Body of pancreas (tissue), 4 donors: Measurements from ENCODE around the gene SCN4A. TPM values are rescaled to one million over a fixed set of nuclear protein-coding genes. Genes with fewer than 3 reads are reported as not detected.

Experiments
- ATAC-seq: fragments of 150-250 bp; one replicate; pipeline ENCODE4 v1.9.1; 2016
- DNase-seq, 4 donors: peaks; one replicate each; pipeline ENCODE4 v3.0.0-alpha.2; 2019
- H3K27ac ChIP-seq, 4 donors: fragments of 200-600 bp; sonication (generic); 1 replicate in 3 of 4; 2 replicates in 1 of 4; pipeline versions ENCODE4 v1.5.1 to v1.6.1; 2016 to 2019; ENCODE audit warnings: mild to moderate bottlenecking in 1 of 4, mixed read lengths in 1 of 4, moderate library complexity in 1 of 4
- H3K27me3 ChIP-seq, 2 donors: fragments of 200-600 bp; sonication (generic); one replicate each; pipeline ENCODE4 v1.6.0; 2016; ENCODE audit warnings: mild to moderate bottlenecking in 1 of 2
- H3K36me3 ChIP-seq, 2 donors: fragments of 200-600 bp; sonication (generic); replicated peaks in 1 of 2; 2 replicates each; pipeline ENCODE4 v1.5.1; 2016; ENCODE audit warnings: low read depth in 2 of 2; ENCODE audit not compliant: insufficient read depth in 1 of 2
- H3K4me1 ChIP-seq: fragments of 200-600 bp; sonication (generic); one replicate; pipeline ENCODE4 v1.6.0; 2016
- H3K4me3 ChIP-seq, 2 donors: fragments of 200-600 bp; sonication (generic); 1 replicate in 1 of 2; 2 replicates in 1 of 2; pipeline ENCODE4 v1.5.1; 2016 to 2019
- H3K9me3 ChIP-seq, 3 donors: fragments of 200-600 bp; sonication (generic); 1 replicate in 2 of 3; 2 replicates in 1 of 3; pipeline ENCODE4 v1.5.1; 2016
- POLR2A ChIP-seq, 3 donors: fragments of 450-650 bp; IDR thresholded peaks; one replicate each; pipeline ENCODE4 v1.6.1; 2016; ENCODE audit warnings: antibody characterized with exemption in 3 of 3, mild to moderate bottlenecking in 2 of 3
- WGBS, 2 donors: methylation state at CpG; one replicate each; pipeline ENCODE4 v1.1.5; 2017; 5-methylcytosine and 5-hydroxymethylcytosine counted together
- intact Hi-C: fragments of 100-400 bp; cut with DNase I; formaldehyde crosslinking; loops from one replicate; pipeline ENCODE4 v1.15.1; 2023
- total RNA-seq, 2 donors: library from RNA; depleted of rRNA; stranded (reverse); fragments of >200 nt; gene quantifications; one replicate each; pipeline ENCODE4 v1.1.0, GENCODE V29; 2016
- TF ChIP-seq, protein P1 (sequence below), 7 experiments: fragments of 450-650 bp in 4 of 7; fragments of 200-600 bp in 3 of 7; sonication (generic) in 3 of 7; IDR thresholded peaks; one replicate each; pipeline ENCODE4 v1.5.1; 2016 to 2019; ENCODE audit warnings: antibody characterized with exemption in 7 of 7

The SCN4A gene
- total RNA-seq, 2 donors from 2014 or later: 0.26 to 1.3 TPM

DNA sequence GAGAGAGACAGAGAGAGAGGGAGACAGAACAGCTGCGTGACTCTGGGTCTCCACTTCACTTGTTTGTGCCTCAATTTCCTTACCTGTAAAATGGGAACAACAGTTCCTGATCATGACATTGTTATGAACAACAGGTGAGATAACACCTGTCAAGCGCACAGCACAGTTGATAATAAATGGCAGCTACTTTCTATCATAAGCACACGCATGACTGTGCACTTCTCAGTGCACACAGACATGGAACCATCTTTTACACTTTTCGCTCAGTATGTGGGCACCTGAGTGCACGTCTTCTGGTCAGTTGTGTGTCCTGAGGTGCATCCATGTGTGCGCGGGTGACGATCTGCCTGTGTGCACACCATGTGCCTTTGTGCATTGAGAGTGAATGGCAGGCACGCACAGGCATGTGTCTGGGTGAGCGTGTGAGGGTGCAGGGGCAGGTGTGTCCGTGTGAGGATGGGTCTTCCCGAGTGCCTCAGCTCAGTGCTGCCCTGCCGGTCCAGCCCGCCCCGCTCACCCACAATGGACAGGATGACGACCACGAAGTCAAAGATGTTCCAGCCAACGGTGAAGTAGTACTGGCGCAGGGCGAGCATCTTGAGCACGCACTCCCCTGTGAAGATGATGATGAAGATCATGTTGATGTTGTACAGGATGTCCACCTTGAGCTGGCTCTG lies 30.3 kb downstream of the SCN4A start:
- Histone ChIP-seq H3K27ac (no peak overlapping the region), H3K4me1 (no peaks in the 10 kb centered on the region)
- ATAC-seq: no peak

DNA sequence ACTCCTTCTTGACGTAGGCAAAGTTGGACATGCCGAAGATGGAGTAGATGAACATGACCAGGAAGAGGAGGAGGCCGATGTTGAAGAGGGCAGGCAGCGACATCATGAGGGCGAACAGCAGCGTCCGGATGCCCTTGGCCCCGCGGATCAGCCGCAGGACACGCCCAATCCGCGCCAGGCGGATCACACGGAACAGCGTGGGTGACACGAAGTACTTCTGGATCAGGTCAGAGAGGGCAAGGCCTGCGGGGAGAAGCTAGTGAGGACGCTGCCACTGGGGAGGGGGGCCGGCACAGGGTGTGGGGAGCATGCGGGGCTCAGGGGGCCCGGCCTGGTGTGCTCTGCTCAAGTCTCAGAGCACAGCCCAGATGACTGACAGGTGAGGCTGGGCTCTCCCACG lies 31.0 kb downstream of the SCN4A start:
- H3K36me3 ChIP-seq: no peaks in the 10 kb centered on the region
- TF ChIP-seq, protein P1, sequence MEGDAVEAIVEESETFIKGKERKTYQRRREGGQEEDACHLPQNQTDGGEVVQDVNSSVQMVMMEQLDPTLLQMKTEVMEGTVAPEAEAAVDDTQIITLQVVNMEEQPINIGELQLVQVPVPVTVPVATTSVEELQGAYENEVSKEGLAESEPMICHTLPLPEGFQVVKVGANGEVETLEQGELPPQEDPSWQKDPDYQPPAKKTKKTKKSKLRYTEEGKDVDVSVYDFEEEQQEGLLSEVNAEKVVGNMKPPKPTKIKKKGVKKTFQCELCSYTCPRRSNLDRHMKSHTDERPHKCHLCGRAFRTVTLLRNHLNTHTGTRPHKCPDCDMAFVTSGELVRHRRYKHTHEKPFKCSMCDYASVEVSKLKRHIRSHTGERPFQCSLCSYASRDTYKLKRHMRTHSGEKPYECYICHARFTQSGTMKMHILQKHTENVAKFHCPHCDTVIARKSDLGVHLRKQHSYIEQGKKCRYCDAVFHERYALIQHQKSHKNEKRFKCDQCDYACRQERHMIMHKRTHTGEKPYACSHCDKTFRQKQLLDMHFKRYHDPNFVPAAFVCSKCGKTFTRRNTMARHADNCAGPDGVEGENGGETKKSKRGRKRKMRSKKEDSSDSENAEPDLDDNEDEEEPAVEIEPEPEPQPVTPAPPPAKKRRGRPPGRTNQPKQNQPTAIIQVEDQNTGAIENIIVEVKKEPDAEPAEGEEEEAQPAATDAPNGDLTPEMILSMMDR (IDR thresholded peaks at IDR 0.05): no peak
- ATAC-seq (no peak), DNase-seq (no peak)
- no peaks in the 10 kb centered on the region for H3K4me1 ChIP-seq
- H3K27ac ChIP-seq: no peak overlapping the region
- intact Hi-C loops: no loop called here
- no peaks in the 10 kb centered on the region for H3K9me3 ChIP-seq
- H3K4me3 ChIP-seq: no peak overlapping the region
- 72 to 89% methylated on average over 8 to 20 of the region's 23 CpGs for WGBS, 2 donors
- no peaks in the 10 kb centered on the region for H3K27me3 ChIP-seq

More for the DNA sequence above, 30.3 kb downstream of the SCN4A start:
- Histone ChIP-seq H3K9me3 (no peaks in the 10 kb centered on the region), H3K36me3 (no peaks in the 10 kb centered on the region), H3K4me3 (no peak overlapping the region), H3K27me3 (no peaks in the 10 kb centered on the region)
- WGBS, 2 donors: 83 to 84% methylated on average over 16 to 21 of the region's 21 CpGs
- TF ChIP-seq, protein P1 (IDR thresholded peaks at IDR 0.05): no peak
- no peak for TF ChIP-seq POLR2A (IDR thresholded peaks at IDR 0.05)
- intact Hi-C loops: no loop called here
- no peak for DNase-seq

DNA sequence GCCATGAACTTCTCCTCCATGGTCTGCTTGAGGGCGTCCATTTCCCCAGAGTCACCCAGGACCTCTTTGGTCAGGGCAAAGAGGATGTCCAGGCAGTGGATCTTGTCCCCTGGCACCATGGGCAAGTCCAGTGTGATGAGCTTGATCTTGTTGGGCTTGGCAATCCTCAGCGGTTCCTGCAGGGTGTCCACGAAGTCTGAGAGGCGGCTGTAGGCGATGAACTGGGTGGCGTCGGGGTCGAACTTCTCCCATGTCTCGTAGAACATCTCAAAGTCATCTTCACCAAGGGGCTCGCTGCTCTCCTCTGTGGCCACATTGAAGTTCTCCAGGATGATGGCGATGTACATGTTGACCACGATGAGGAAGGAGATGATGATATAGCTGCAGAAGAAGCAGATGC lies 31.6 kb downstream of the SCN4A start:
- H3K4me3 ChIP-seq: no peak overlapping the region
- no peak for ATAC-seq
- TF ChIP-seq POLR2A (IDR thresholded peaks at IDR 0.05): no peak
- TF ChIP-seq, protein P1 (IDR thresholded peaks at IDR 0.05): no peak
- no peaks in the 10 kb centered on the region for H3K36me3 ChIP-seq
- intact Hi-C loops: no loop called here
- 76 to 90% methylated on average over 8 to 12 of the region's 12 CpGs for WGBS, 2 donors
- H3K27me3 ChIP-seq: no peaks in the 10 kb centered on the region
- H3K9me3 ChIP-seq: no peaks in the 10 kb centered on the region
- H3K4me1 ChIP-seq: no peaks in the 10 kb centered on the region
- H3K27ac ChIP-seq: no peak overlapping the region
- DNase-seq: no peak

DNA sequence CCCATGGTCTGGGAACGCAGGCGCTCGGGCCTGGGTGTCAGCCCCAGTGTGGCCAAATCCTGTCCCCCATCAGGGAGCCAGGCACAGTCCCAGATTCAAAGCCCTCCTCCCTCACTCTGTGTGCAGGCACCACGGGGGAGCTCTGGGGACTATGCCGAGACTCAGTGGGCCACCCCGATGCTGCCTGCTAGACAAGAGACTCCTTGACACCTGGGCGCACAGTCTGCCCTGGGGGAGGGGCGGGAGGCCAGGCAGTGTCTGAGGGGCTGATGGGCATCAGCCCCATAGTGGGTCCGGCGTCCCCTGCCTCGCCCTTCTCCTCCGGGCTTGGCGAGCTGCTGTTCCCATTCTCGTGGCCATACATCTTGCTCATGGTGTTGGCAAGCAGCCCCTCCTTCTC lies 32.1 kb downstream of the SCN4A start:
- intact Hi-C loops: no loop called here
- DNase-seq (no peak), ATAC-seq (no peak)
- Histone ChIP-seq H3K4me3 (no peak overlapping the region), H3K4me1 (no peaks in the 10 kb centered on the region), H3K27me3 (no peaks in the 10 kb centered on the region), H3K9me3 (no peaks in the 10 kb centered on the region), H3K36me3 (no peaks in the 10 kb centered on the region), H3K27ac (no peak overlapping the region)
- TF ChIP-seq POLR2A (IDR thresholded peaks at IDR 0.05): no peak
- TF ChIP-seq, protein P1 (IDR thresholded peaks at IDR 0.05): no peak
- 89 to 90% methylated on average over 12 to 14 of the region's 14 CpGs for WGBS, 2 donors

DNA sequence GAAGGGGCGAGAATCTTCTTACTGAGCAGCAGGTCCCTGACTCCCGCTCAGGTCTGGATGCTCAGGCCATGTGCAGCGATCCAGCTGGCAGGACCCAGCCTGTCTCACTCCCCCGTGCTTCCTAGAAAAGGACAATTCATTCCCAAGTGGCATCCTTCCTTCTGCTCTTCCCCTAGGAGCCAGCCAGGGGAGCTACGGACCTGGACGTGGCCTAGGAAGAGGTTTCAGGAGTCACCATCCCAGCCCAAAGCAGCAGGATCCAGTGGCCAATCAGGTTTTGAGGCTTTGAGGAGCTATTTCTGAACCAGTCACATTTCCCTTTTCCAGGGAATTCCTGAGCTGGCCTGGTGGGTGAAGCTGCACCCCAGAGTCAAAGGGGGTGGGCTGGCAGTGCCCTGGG lies 32.8 kb downstream of the SCN4A start:
- DNase-seq (no peak), ATAC-seq (no peak)
- intact Hi-C loops: no loop called here
- Histone ChIP-seq H3K4me3 (no peak overlapping the region), H3K4me1 (no peaks in the 10 kb centered on the region), H3K27ac (no peak overlapping the region), H3K9me3 (no peaks in the 10 kb centered on the region), H3K36me3 (no peaks in the 10 kb centered on the region), H3K27me3 (no peaks in the 10 kb centered on the region)
- 72 to 84% methylated on average over 6 of the region's 6 CpGs for WGBS, 2 donors
- no peak for TF ChIP-seq POLR2A (IDR thresholded peaks at IDR 0.05)
- TF ChIP-seq, protein P1 (IDR thresholded peaks at IDR 0.05): no peak
